Glutamatergic neuron (in vitro differentiated cells): ENCODE measurements around the gene UNC5C. TPM values are rescaled to one million over a fixed set of nuclear protein-coding genes. Genes with fewer than 3 reads are reported as not detected.

Source experiments
- DNase-seq: peaks from one replicate; pipeline ENCODE4 v3.0.0; 2022
- H3K27ac Mint-ChIP-seq: one replicate; pipeline ENCODE4 v1.8.0; 2020; ENCODE audit warnings: mild to moderate bottlenecking, mixed read lengths, inconsistent platforms; ENCODE audit not compliant: unreplicated experiment
- H3K27me3 Mint-ChIP-seq: one replicate; pipeline ENCODE4 v1.8.0; 2020; ENCODE audit warnings: mild to moderate bottlenecking, moderate library complexity, mixed read lengths, inconsistent platforms; ENCODE audit not compliant: unreplicated experiment
- H3K36me3 Mint-ChIP-seq: one replicate; pipeline ENCODE4 v1.8.0; 2020; ENCODE audit warnings: mild to moderate bottlenecking, mixed read lengths, inconsistent platforms; ENCODE audit not compliant: unreplicated experiment
- H3K4me1 Mint-ChIP-seq: one replicate; pipeline ENCODE4 v1.8.0; 2020; ENCODE audit warnings: mild to moderate bottlenecking, low read depth, mixed read lengths, inconsistent platforms; ENCODE audit not compliant: unreplicated experiment
- H3K4me3 Mint-ChIP-seq: one replicate; pipeline ENCODE4 v1.8.0; 2020; ENCODE audit warnings: mild to moderate bottlenecking, mixed read lengths, inconsistent platforms; ENCODE audit not compliant: unreplicated experiment
- H3K9me3 Mint-ChIP-seq: one replicate; pipeline ENCODE4 v1.8.0; 2020; ENCODE audit warnings: mild to moderate bottlenecking, moderate library complexity, mixed read lengths, inconsistent platforms; ENCODE audit not compliant: unreplicated experiment
- CTCF ChIP-seq: fragments of 200-600 bp; sonication (generic); IDR thresholded peaks from one replicate; pipeline ENCODE4 v1.5.0; 2021; ENCODE audit not compliant: partially characterized antibody, unreplicated experiment
- total RNA-seq: library from RNA; stranded (reverse); fragmentation: NEBNext Ultra II Directional; extraction: Animal tissue kit (Norgen Biotek cat#: 25700); gene quantifications from one replicate; pipeline ENCODE4 v1.2.1, GENCODE V29; 2021; ENCODE audit not compliant: unreplicated experiment

Gene UNC5C
- total RNA-seq, 1 donor from 2014 or later = 41.2 TPM

- H3K27ac Mint-ChIP-seq = no peak overlapping the region
- peaks cover 2% of the 10 kb centered on the region for H3K9me3 Mint-ChIP-seq
- peaks cover 3% of the 10 kb centered on the region for H3K4me1 Mint-ChIP-seq
- DNase-seq = no peak
- peaks cover 3% of the 10 kb centered on the region for H3K27me3 Mint-ChIP-seq
- no peaks in the 10 kb centered on the region for H3K36me3 Mint-ChIP-seq
- TF ChIP-seq CTCF = no peak
- H3K4me3 Mint-ChIP-seq = no peak overlapping the region
Observed at GRCh38 chr4:95162867-95163266, 385.9 kb downstream of the UNC5C start.

DNA sequence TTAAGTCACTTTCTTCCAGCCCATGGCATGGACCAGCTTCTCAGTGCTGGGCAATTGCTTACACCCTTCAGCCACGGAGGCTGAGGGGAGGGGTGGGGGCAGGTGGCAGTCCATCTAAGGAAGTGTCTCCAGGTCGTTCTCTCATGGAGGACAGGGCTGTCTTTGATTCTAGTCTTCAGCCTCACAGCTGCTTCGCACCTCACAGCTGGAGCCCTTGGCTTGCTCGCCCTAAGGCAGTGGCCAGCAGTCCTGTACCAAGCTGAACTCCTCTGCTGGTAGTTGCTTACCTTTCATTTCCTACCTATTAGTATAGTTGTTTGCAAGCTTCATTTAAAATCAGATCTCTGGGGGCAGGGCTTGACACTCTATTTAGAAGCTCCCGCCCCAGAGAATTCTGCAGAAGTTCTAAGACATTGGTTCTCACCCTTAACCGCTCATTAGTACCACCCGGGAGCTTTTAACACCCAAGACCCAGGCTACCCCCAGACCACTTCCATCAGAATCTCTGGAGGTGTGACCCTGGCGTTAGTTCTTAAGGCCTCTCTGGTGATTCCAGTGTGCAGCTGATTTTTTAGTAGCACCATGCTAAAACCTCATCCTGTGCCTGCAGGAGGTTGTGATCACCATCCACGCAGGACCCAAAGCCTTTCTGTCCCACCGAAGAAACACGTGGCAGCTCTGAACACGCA lies 386.8 kb downstream of the UNC5C start:
- Mint-ChIP-seq H3K4me3 (no peak overlapping the region), H3K27ac (no peak overlapping the region), H3K27me3 (peaks cover 3% of the 10 kb centered on the region), H3K9me3 (peaks cover 2% of the 10 kb centered on the region), H3K36me3 (no peaks in the 10 kb centered on the region), H3K4me1 (peaks cover 3% of the 10 kb centered on the region)
- no peak for DNase-seq
- TF ChIP-seq CTCF = no peak

DNA sequence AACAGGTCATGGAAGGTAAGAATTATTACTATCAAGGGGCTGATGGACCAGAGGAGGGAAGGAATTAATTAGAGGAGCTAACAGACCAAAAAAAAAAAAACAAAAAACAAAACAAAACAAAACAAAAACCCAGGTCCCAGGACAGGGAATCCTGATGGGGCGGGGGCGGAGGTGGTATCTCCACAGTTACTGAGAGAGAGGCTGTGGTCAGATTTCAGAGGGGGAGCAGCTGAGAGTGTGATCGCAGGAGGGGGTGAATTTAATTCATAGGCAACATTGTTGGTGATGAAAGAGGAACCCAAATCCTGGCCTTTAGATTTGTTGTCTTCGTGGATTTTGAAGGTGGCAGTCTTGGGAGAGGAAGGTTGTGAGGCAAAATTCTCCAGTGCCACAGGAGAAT lies 389.4 kb downstream of the UNC5C start:
- Mint-ChIP-seq H3K4me3 (no peak overlapping the region), H3K27me3 (peaks cover 3% of the 10 kb centered on the region), H3K9me3 (peaks cover 2% of the 10 kb centered on the region), H3K36me3 (no peaks in the 10 kb centered on the region), H3K4me1 (peaks cover 13% of the 10 kb centered on the region), H3K27ac (no peak overlapping the region)
- DNase-seq = no peak
- no peak for TF ChIP-seq CTCF

GRCh38 chr4:95158626-95159025 lies 390.1 kb downstream of the UNC5C start:
- peaks cover 13% of the 10 kb centered on the region for H3K4me1 Mint-ChIP-seq
- H3K27me3 Mint-ChIP-seq = peaks cover 3% of the 10 kb centered on the region
- no peak overlapping the region for H3K27ac Mint-ChIP-seq
- TF ChIP-seq CTCF = no peak
- no peak overlapping the region for H3K4me3 Mint-ChIP-seq
- peaks cover 2% of the 10 kb centered on the region for H3K9me3 Mint-ChIP-seq
- H3K36me3 Mint-ChIP-seq = no peaks in the 10 kb centered on the region
- no peak for DNase-seq

- H3K9me3 Mint-ChIP-seq = peaks cover 2% of the 10 kb centered on the region
- no peak overlapping the region for H3K27ac Mint-ChIP-seq
- TF ChIP-seq CTCF = no peak
- no peaks in the 10 kb centered on the region for H3K36me3 Mint-ChIP-seq
- H3K4me3 Mint-ChIP-seq = no peak overlapping the region
- H3K27me3 Mint-ChIP-seq = peaks cover 3% of the 10 kb centered on the region
- no peak for DNase-seq
- H3K4me1 Mint-ChIP-seq = peaks cover 17% of the 10 kb centered on the region
Observed at GRCh38 chr4:95158045-95158444, 390.7 kb downstream of the UNC5C start.
